ENCODE results near the gene SMAD9.
"Not testable (repeated sequence)": the region's sequence is repeated elsewhere in the genome, so short reads cannot be mapped to it uniquely, and the experiment has no call there.

SMAD9 gene

GRCh38 chr13:36910545-36910944 is 9.5 kb downstream of the SMAD9 start:
- no peak for DNase-seq

DNA sequence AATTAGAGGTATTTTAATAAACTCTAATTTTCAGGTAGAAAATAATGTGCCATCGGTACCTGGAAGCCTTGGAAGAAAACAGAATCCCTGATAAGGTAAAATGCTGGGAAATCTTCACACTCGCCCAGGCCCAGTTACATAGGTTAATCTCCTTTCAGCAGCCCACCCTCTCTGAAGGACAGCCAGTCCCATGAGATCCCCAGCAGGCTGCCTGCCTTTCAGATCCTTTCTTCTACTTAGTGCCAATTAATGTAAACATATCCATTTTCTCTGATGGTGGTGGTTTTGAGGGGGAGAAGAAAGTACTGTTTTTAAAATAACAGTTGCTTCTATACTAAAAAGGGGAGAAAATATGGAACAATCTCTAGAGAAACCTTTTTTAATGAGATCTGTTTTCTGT is 12.2 kb downstream of the SMAD9 start:
- DNase-seq, result no peak

GRCh38 chr13:36907266-36907665 is 12.8 kb downstream of the SMAD9 start:
- no peak for DNase-seq

GRCh38 chr13:36905944-36906343 is 14.1 kb downstream of the SMAD9 start:
- DNase-seq, result no peak

DNA sequence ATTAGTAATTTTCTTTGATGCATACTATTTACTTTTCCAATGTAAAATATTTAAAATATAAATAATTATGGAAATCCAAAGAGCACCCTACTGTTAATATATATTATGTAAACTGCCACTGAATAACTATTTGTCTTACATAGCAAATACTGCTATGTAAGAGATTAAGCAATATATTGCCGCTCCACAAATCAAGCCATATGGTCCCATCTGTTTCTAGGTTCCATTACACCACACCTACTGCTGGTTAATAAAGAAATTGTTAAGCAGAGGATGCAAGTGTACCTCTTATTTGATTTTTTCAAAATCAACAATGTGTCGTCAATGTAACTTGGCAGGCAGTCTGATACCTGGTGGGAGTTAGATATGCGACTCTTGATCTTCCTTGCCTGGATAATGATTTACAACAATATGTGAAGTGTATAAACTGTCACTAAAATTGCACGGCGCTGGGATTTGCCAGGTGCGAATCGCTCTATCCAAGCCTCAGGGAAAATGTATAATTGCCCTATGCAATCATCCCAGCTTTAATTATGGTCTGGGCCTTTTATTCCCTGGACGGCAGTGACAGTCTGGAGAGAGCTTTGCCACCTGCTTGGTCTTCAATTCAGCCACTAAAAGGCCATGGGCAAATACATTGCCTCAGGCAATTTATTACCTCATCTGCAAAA is 16.0 kb downstream of the SMAD9 start:
- DNase-seq, result no peak

DNA sequence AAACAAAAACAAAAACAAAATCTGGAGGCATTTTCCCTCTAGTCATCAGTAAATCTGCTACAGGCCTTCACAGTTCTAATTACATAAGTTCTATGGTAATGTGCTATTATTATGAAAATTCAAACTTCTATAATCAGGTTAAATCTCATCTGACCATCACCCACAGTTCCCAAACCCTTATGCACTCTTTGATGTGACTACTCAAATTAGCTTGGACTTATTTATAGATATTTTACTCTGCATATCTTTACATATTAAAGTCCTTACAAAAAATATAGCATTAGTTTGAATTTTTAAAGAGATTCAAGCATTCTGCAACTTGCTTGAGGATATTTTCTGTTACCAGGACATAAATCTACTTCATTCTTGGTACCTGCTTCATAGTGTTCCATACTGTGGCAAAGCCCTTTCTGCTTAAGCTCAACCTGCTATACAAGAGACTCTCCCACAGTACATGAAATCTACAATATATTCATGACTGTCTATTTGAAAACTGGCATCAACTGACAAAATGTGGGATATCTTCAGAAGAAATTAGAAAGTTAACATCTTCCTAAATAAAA is 22.9 kb downstream of the SMAD9 start:
- DNase-seq, result no peak

DNA sequence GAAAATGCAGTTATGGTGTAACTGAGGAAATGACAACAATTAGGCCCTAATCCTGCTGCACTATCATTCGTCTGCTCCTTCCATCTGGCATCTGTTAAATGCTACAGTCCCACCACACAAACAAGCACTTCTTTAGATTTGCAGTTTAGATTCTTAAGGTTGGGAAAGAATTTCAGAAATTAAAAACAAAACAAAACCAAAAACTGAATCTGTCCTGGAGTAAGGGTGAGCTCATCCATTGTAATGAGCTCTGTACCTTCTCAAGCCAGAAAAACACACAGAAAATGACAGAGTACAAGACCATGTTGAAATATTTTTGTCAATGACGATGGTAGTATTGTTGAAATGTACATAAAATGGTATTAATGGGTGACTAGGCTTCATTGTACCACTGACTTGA is 28.3 kb downstream of the SMAD9 start:
- DNase-seq, result no peak

- DNase-seq, result no peak
Observed at GRCh38 chr13:36888645-36889044, 31.4 kb downstream of the SMAD9 start.

DNA sequence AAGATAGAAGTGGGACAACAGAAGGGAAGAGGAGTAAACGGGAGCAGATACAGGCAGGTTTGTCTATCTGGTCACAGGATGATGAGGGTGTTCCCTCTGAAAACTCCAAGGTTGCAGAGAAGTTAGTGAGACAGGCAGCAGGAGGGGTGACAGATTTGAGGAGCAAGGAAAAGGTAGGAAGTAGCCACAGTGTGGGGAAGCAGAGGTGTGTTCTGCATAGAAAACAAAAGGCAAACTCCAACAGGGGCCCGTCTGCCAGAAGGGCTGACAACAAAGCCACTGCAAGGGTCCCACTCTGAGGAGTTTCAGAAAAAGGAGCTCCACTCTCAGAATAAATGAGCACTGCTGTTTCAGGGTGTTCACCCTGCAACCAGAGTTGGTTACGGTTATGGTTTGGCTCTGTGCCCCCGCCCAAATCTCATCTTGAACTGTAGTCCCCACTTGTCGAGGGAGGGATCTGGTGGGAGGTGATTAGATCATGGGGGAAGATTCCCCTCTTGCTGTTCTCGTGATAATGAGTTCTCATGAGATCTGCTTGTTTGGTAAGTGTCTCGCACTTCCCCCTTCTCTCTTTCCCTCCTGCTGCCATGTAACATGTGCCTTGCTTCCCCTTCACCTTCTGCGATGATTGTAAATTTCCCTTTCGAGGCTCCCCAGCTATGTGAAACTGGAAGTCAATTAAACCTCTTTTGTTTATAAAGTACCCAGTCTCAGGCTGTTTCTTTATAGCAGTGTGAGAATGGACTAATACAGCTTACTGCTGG is 32.1 kb downstream of the SMAD9 start:
- no peak for DNase-seq

DNA sequence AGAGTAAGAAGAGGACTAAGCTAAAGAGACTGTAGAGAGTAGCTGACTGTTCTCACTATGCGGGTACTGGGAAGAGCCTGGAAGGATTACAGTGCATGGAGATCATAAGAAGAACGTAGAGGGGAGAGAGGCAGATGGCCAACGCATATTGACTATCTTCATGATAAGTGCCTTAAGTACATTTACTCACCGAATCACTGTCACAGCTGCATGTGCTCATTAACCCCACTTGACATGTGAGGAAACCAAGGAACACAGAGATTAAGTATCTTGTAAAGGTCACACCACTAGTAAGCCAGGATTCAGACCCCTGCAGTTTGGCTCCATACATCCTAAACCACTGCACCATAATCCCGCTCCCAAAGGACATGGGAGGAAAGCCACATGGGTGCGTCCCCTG is 34.1 kb downstream of the SMAD9 start:
- no peak for DNase-seq

- no peak for DNase-seq
Observed at GRCh38 chr13:36884235-36884634, 35.8 kb downstream of the SMAD9 start.

- DNase-seq, result no peak
Observed at GRCh38 chr13:36883824-36884223, 36.2 kb downstream of the SMAD9 start.

DNA sequence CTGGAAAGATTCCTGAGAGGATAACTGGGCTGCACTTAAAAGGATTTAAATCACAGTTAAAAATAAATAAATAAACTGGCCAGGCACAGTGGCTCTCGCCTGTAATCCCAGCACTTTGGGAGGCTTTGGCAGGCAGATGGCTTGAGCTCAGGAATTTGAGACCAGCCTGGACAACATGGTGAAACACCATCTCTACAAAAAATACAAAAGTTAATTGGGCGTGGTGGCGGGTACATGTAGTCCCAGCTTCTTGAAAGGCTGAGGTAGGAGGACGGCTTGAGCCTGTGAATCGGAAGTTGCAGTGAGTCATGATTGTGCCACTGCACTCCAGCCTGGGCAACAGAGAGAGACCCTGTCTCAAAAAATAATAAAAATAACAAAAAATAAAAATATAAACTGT is 36.6 kb downstream of the SMAD9 start:
- DNase-seq, result not testable (repeated sequence)

DNA sequence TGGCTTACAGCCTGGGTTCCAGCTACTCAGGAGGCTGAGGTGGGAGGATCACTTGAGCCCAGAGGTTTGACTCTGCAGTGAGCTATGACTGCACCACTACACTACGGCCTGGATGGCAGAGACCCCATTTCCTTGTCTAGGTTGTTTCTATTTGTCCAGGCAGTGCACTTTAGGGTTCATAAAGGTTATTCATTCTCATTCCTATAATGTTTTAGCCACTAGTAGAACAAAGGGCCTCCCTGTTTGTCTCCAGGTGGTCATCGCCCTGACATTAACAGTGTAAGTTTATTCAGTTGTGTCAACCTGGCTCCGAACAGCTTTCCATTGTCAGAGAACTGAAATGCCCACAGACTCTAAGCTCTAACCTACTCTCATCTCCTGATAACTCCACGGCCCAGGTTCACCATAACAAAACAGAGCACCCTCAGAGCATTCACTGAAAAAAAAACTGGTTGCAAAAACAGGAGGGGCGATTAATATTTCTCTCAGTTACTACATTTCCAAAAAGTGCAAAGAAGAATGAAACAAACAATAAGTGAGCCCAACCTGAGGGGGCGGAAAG is 37.1 kb downstream of the SMAD9 start:
- DNase-seq, result no peak

DNA sequence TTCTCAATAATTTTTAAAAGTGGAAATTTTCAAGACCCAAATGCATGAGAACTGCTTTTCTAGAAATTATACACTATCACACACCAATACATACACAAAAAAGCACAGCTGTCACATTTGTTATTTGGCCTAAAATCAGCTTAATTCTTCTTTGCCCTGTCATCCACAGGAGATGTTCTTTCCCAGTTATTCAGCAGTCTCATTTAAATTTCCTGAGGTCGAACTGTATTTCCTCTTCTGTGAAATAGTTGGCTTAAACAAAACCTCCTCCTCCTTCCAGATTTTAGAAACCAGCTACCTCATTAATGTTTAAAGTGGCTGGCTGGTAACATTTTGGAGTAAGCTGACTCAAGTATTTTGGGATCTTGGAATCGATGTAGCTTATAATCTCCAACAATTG is 39.1 kb downstream of the SMAD9 start:
- no peak for DNase-seq

GRCh38 chr13:36879218-36879938 is 40.7 kb downstream of the SMAD9 start:
- no peak for DNase-seq

- no peak for DNase-seq
Observed at GRCh38 chr13:36875961-36876360, 44.1 kb downstream of the SMAD9 start.

DNA sequence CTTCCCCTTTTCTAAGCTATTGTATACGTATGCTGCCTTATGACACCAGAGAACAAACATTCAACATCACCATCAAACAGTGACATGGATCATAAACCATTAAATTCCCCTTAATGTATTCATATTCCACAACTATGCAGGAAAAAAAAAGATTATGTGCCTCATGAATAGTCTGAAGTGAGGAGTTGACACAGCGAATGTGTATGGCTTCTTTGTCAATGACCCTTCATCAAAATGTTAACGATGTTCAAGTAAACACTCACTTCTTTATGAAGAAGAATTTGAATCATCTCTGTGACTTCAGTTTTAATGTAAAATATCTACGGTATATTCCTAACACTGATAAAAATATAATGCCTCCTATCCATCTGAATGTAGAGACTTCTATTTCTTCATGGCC is 44.6 kb downstream of the SMAD9 start:
- no peak for DNase-seq

GRCh38 chr13:36872621-36873020 is 47.4 kb downstream of the SMAD9 start:
- no peak for DNase-seq

GRCh38 chr13:36870050-36870692 is 49.9 kb downstream of the SMAD9 start:
- DNase-seq, result no peak

- no peak for DNase-seq
Observed at GRCh38 chr13:36866232-36866631, 53.8 kb downstream of the SMAD9 start.

- DNase-seq, result no peak
Observed at GRCh38 chr13:36865265-36865664, 54.8 kb downstream of the SMAD9 start.

- DNase-seq, result no peak
Observed at GRCh38 chr13:36862722-36863121, 57.3 kb downstream of the SMAD9 start.
